ENCODE measurements around the gene SYT3.
"Not testable (repeated sequence)": the region's sequence is repeated elsewhere in the genome, so short reads cannot be mapped to it uniquely, and the experiment has no call there.

SYT3 gene

DNA sequence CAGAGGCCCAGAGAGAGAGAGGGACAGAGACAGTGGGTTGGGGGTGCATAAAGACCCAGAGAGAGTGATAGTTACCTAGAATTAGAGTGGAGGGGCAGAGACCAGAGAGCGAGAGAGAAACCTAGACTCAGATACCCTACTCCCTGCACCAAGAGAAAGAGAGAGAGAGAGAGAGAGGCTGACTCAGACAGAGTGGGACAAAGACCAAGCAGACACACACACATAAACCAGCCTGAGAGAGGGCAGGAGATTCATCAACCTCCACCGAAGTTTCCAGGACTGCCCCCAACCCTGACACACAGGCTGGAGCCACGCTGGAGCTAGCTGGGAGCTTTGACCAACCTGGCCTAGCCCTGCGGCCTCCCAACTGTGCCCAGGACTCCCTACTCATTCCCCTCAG lies 12.9 kb downstream of the SYT3 start:
- Histone ChIP-seq H3K4me3 (ENCODE audit: severe bottlenecking) (no peak overlapping the region), H3K27ac (ENCODE audit: poor library complexity, severe bottlenecking) (no peak overlapping the region), H3K9me3 (ENCODE audit: severe bottlenecking) (no peaks in the 10 kb centered on the region), H3K36me3 (ENCODE audit: low read depth) (no peaks in the 10 kb centered on the region), H3K4me1 (ENCODE audit: insufficient read depth, poor library complexity, severe bottlenecking) (no peaks in the 10 kb centered on the region), H3K27me3 (ENCODE audit: insufficient read depth, poor library complexity, severe bottlenecking) (no peaks in the 10 kb centered on the region)
- TF ChIP-seq, protein P1, sequence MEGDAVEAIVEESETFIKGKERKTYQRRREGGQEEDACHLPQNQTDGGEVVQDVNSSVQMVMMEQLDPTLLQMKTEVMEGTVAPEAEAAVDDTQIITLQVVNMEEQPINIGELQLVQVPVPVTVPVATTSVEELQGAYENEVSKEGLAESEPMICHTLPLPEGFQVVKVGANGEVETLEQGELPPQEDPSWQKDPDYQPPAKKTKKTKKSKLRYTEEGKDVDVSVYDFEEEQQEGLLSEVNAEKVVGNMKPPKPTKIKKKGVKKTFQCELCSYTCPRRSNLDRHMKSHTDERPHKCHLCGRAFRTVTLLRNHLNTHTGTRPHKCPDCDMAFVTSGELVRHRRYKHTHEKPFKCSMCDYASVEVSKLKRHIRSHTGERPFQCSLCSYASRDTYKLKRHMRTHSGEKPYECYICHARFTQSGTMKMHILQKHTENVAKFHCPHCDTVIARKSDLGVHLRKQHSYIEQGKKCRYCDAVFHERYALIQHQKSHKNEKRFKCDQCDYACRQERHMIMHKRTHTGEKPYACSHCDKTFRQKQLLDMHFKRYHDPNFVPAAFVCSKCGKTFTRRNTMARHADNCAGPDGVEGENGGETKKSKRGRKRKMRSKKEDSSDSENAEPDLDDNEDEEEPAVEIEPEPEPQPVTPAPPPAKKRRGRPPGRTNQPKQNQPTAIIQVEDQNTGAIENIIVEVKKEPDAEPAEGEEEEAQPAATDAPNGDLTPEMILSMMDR (IDR thresholded peaks at IDR 0.05; ENCODE audit: poor library complexity, severe bottlenecking) = no peak
- DNase-seq (ENCODE audit: low spot score) = no peak
- ATAC-seq (ENCODE audit: low read depth) = 0 out of 3 replicates have a peak, but pooled peaks have one; percentile 19

GRCh38 chr19:50626011-50626410 lies 13.7 kb downstream of the SYT3 start:
- no peaks in the 10 kb centered on the region for H3K9me3 ChIP-seq (ENCODE audit: severe bottlenecking)
- no peak overlapping the region for H3K4me3 ChIP-seq (ENCODE audit: severe bottlenecking)
- H3K27me3 ChIP-seq (ENCODE audit: insufficient read depth, poor library complexity, severe bottlenecking) = no peaks in the 10 kb centered on the region
- TF ChIP-seq, protein P1 (IDR thresholded peaks at IDR 0.05; ENCODE audit: poor library complexity, severe bottlenecking) = no peak
- H3K36me3 ChIP-seq (ENCODE audit: low read depth) = no peaks in the 10 kb centered on the region
- ATAC-seq (ENCODE audit: low read depth) = no peak
- H3K4me1 ChIP-seq (ENCODE audit: insufficient read depth, poor library complexity, severe bottlenecking) = no peaks in the 10 kb centered on the region
- no peak for DNase-seq (ENCODE audit: low spot score)
- H3K27ac ChIP-seq (ENCODE audit: poor library complexity, severe bottlenecking) = no peak overlapping the region

GRCh38 chr19:50624949-50625600 lies 14.6 kb downstream of the SYT3 start:
- H3K9me3 ChIP-seq (ENCODE audit: severe bottlenecking) = no peaks in the 10 kb centered on the region
- no peaks in the 10 kb centered on the region for H3K36me3 ChIP-seq (ENCODE audit: low read depth)
- no peak overlapping the region for H3K27ac ChIP-seq (ENCODE audit: poor library complexity, severe bottlenecking)
- TF ChIP-seq, protein P1 (IDR thresholded peaks at IDR 0.05; ENCODE audit: poor library complexity, severe bottlenecking) = no peak
- no peaks in the 10 kb centered on the region for H3K27me3 ChIP-seq (ENCODE audit: insufficient read depth, poor library complexity, severe bottlenecking)
- H3K4me1 ChIP-seq (ENCODE audit: insufficient read depth, poor library complexity, severe bottlenecking) = no peaks in the 10 kb centered on the region
- ATAC-seq (ENCODE audit: low read depth) (no peak), DNase-seq (ENCODE audit: low spot score) (no peak)
- no peak overlapping the region for H3K4me3 ChIP-seq (ENCODE audit: severe bottlenecking)

DNA sequence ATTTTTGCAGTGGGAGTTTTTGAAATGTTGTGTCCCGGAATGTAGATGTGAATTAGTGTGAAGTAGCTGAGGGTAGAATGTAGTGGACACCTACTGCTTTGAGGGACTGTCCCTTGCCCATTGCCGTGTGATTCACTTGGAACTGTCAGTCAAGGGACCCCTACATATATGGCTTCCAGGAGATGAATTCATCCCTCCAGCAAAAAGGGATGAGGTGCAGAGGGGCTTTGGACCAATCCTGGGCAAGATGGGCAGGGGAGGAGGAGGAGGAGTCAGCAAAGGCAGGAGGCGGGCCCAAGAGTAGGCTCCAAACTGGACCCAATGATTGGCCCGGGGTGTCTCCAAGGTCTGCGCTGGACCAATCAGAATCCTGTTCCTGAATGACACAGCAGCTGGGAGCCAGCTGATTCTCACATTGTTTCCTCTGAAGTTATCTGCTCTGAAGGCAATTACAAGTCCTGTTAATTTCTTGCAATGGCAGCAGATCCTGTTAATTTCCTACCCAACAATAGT lies 19.2 kb downstream of the SYT3 start:
- ATAC-seq (ENCODE audit: low read depth); H3K27ac ChIP-seq (ENCODE audit: poor library complexity, severe bottlenecking); H3K36me3 ChIP-seq (ENCODE audit: low read depth); H3K9me3 ChIP-seq (ENCODE audit: severe bottlenecking); H3K4me3 ChIP-seq (ENCODE audit: severe bottlenecking); H3K4me1 ChIP-seq (ENCODE audit: insufficient read depth, poor library complexity, severe bottlenecking); DNase-seq (ENCODE audit: low spot score); H3K27me3 ChIP-seq (ENCODE audit: insufficient read depth, poor library complexity, severe bottlenecking): not testable (repeated sequence)

DNA sequence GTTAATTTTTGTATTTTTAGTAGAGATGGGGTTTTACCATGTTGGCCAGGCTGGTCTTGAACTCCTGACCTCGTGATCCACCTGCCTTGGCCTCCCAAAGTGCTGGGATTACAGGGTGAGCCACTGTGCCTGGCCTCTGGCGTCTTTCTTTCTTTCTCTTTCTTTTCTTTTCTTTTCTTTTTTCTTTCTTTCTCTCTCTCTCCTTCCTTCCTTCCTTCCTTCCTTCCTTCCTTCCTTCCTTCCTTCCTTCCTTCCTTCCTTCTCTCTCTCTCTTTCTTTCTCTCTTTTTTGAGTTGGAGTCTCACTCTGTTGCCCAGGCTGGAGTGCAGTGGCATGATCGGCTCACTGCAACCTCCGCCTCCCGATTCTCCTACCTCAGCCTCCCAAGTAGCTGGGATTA lies 20.5 kb downstream of the SYT3 start:
- H3K9me3 ChIP-seq (ENCODE audit: severe bottlenecking); DNase-seq (ENCODE audit: low spot score); H3K36me3 ChIP-seq (ENCODE audit: low read depth); H3K4me3 ChIP-seq (ENCODE audit: severe bottlenecking); H3K4me1 ChIP-seq (ENCODE audit: insufficient read depth, poor library complexity, severe bottlenecking); ATAC-seq (ENCODE audit: low read depth); H3K27ac ChIP-seq (ENCODE audit: poor library complexity, severe bottlenecking); H3K27me3 ChIP-seq (ENCODE audit: insufficient read depth, poor library complexity, severe bottlenecking): not testable (repeated sequence)

DNA sequence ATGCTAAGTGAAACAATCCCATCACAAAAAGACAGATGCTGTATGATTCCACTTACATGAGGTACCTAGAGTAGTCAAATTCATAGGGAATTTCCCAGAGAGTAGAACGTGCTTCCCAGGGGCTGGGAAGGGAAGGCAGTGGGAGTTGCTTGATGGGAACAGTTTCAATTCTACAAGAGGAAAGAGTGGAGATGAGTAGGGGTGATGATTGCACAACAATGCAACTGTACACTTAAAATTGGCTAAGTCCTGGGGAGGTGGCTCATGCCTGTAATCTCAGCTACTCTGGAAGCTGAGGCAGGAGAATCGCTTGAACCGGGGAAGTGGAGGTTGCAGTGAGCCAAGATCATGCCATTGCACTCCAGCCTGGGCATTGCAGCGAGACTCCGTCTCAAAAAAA lies 21.3 kb downstream of the SYT3 start:
- not testable (repeated sequence) for H3K27me3 ChIP-seq (ENCODE audit: insufficient read depth, poor library complexity, severe bottlenecking); ATAC-seq (ENCODE audit: low read depth); H3K4me3 ChIP-seq (ENCODE audit: severe bottlenecking)

GRCh38 chr19:50612504-50613404 lies 26.9 kb downstream of the SYT3 start:
- not testable (repeated sequence) for H3K4me1 ChIP-seq (ENCODE audit: insufficient read depth, poor library complexity, severe bottlenecking); H3K27me3 ChIP-seq (ENCODE audit: insufficient read depth, poor library complexity, severe bottlenecking); ATAC-seq (ENCODE audit: low read depth); H3K27ac ChIP-seq (ENCODE audit: poor library complexity, severe bottlenecking); DNase-seq (ENCODE audit: low spot score); H3K36me3 ChIP-seq (ENCODE audit: low read depth); H3K4me3 ChIP-seq (ENCODE audit: severe bottlenecking); H3K9me3 ChIP-seq (ENCODE audit: severe bottlenecking)

More for the DNA sequence above, 21.3 kb downstream of the SYT3 start:
- not testable (repeated sequence) for H3K9me3 ChIP-seq (ENCODE audit: severe bottlenecking); H3K4me1 ChIP-seq (ENCODE audit: insufficient read depth, poor library complexity, severe bottlenecking); DNase-seq (ENCODE audit: low spot score); H3K27ac ChIP-seq (ENCODE audit: poor library complexity, severe bottlenecking); H3K36me3 ChIP-seq (ENCODE audit: low read depth)
